ENCODE results near the gene CEP85L.

GRCh38 chr6:118663993-118664985 lies 12.9 kb upstream of the CEP85L start:
- TF ChIP-seq EZH2 (IDR thresholded peaks at IDR 0.05; ENCODE audit: insufficient read depth, poor library complexity, severe bottlenecking) = no peak
- no peak for TF ChIP-seq EZH2phosphoT487 (IDR thresholded peaks at IDR 0.05; ENCODE audit: insufficient read depth, low read depth)
